Measurements from ENCODE around the gene ADARB2. TPM values are rescaled to one million over a fixed set of nuclear protein-coding genes. Genes with fewer than 3 reads are reported as not detected.

Gene ADARB2
- total and polyA plus RNA-seq, 4 donors = 0.55 to 0.70 (median 0.59) TPM; not detected in 1

DNA sequence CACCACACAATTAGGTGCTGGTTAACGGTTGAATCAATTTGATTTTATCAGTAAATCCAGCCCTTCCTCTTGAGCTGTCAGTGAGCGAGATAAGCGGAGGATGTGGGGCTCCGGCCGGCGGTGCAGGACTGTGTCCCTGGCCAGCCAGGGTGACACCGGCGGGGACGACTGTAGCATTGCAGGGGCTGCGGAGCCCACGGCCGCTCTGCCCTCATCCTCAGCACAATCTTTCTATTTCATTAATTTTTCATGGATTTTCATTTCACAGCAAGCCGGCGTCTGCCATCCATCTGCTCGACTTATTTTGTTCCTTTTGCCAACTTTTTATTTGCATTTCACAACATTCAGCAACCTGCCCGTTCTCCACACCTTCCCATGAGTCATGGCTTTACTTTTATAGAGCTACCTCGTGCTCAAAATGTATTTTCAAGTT lies 4.7 kb downstream of the ADARB2 start:
- H3K4me3 ChIP-seq (ENCODE audit: low read depth in 1 of 3, low read length in 3 of 3) = no peak overlapping the region
- H3K9ac ChIP-seq (ENCODE audit: low read depth in 1 of 2, low read length in 2 of 2) = no peak overlapping the region
- peaks cover 0 to 9% (median 2%) of the 10 kb centered on the region in 4 donors for H3K4me1 ChIP-seq (ENCODE audit: control insufficient read depth in 4 of 4, insufficient read depth in 4 of 4, low read length in 3 of 4)
- H3K27ac ChIP-seq (ENCODE audit: low read depth in 1 of 2, low read length in 2 of 2) = no peak overlapping the region
- TF ChIP-seq RXRA (IDR thresholded peaks at IDR 0.05) (peak in 1 of 2 donors; percentile 14), HNF4A (conservative IDR thresholded peaks at IDR 0.05) (no peak), JUND (IDR thresholded peaks at IDR 0.05) (peak; percentile 55 to 76), TAF1 (conservative IDR thresholded peaks at IDR 0.05) (no peak), FOXA1 (IDR thresholded peaks at IDR 0.05) (no peak), YY1 (IDR thresholded peaks at IDR 0.05) (no peak)
- TF ChIP-seq, protein P1, sequence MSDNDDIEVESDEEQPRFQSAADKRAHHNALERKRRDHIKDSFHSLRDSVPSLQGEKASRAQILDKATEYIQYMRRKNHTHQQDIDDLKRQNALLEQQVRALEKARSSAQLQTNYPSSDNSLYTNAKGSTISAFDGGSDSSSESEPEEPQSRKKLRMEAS (IDR thresholded peaks at IDR 0.05) = peak; percentile 68
- DNase-seq (ENCODE audit: low spot score) = no peak
- no peaks in the 10 kb centered on the region for H3K36me3 ChIP-seq (ENCODE audit: control insufficient read depth in 4 of 4, insufficient read depth in 3 of 4, low read depth in 1 of 4, low read length in 3 of 4)
- no peaks in the 10 kb centered on the region for H3K9me3 ChIP-seq (ENCODE audit: control insufficient read depth in 4 of 4, low read length in 3 of 4)
- 22% methylated on average over 17 of the region's 17 CpGs for WGBS
- H3K27me3 ChIP-seq (ENCODE audit: control insufficient read depth in 4 of 4, insufficient read depth in 4 of 4, low read length in 3 of 4) = peaks cover 0 to 5% (median 0%) of the 10 kb centered on the region in 4 donors

DNA sequence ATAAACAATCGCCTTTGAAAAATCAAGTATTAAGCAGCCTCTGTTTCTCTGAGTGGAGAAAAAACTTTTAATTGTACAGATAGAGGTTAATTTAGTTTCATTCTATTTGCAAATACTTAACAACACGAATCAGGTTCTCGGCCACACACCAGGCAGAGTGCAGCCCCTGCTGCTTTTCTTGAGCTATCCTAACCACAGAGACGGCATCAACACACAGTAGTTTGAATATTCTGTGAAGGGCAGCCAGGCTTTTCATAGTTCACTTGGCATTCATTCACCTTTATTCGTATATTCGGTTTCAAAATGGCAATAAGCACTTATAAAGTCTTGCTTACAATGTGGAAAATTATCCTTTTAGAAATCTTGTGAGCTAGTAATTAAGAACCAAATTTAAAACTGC lies 5.7 kb downstream of the ADARB2 start:
- no peak for DNase-seq (ENCODE audit: low spot score)
- Histone ChIP-seq H3K9ac (ENCODE audit: low read depth in 1 of 2, low read length in 2 of 2) (no peak overlapping the region), H3K27me3 (ENCODE audit: control insufficient read depth in 4 of 4, insufficient read depth in 4 of 4, low read length in 3 of 4) (peaks cover 0 to 5% (median 1%) of the 10 kb centered on the region in 4 donors), H3K4me1 (ENCODE audit: control insufficient read depth in 4 of 4, insufficient read depth in 4 of 4, low read length in 3 of 4) (peaks cover 0 to 7% (median 0%) of the 10 kb centered on the region in 4 donors), H3K4me3 (ENCODE audit: low read depth in 1 of 3, low read length in 3 of 3) (no peak overlapping the region), H3K36me3 (ENCODE audit: control insufficient read depth in 4 of 4, insufficient read depth in 3 of 4, low read depth in 1 of 4, low read length in 3 of 4) (no peaks in the 10 kb centered on the region), H3K27ac (ENCODE audit: low read depth in 1 of 2, low read length in 2 of 2) (no peak overlapping the region), H3K9me3 (ENCODE audit: control insufficient read depth in 4 of 4, low read length in 3 of 4) (no peaks in the 10 kb centered on the region)
- 65% methylated on average over 6 of the region's 6 CpGs for WGBS
- TF ChIP-seq FOXA2 (IDR thresholded peaks at IDR 0.05) (no peak), TAF1 (conservative IDR thresholded peaks at IDR 0.05) (no peak), FOXA1 (IDR thresholded peaks at IDR 0.05) (no peak), NR2F2 (IDR thresholded peaks at IDR 0.05) (no peak), SP1 (IDR thresholded peaks at IDR 0.05) (no peak), RAD21 (IDR thresholded peaks at IDR 0.05) (no peak)
- TF ChIP-seq, protein P1 (IDR thresholded peaks at IDR 0.05) = no peak
- TF ChIP-seq, protein P2, sequence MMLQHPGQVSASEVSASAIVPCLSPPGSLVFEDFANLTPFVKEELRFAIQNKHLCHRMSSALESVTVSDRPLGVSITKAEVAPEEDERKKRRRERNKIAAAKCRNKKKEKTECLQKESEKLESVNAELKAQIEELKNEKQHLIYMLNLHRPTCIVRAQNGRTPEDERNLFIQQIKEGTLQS (IDR thresholded peaks at IDR 0.05) = no peak
- TF ChIP-seq, protein P3, sequence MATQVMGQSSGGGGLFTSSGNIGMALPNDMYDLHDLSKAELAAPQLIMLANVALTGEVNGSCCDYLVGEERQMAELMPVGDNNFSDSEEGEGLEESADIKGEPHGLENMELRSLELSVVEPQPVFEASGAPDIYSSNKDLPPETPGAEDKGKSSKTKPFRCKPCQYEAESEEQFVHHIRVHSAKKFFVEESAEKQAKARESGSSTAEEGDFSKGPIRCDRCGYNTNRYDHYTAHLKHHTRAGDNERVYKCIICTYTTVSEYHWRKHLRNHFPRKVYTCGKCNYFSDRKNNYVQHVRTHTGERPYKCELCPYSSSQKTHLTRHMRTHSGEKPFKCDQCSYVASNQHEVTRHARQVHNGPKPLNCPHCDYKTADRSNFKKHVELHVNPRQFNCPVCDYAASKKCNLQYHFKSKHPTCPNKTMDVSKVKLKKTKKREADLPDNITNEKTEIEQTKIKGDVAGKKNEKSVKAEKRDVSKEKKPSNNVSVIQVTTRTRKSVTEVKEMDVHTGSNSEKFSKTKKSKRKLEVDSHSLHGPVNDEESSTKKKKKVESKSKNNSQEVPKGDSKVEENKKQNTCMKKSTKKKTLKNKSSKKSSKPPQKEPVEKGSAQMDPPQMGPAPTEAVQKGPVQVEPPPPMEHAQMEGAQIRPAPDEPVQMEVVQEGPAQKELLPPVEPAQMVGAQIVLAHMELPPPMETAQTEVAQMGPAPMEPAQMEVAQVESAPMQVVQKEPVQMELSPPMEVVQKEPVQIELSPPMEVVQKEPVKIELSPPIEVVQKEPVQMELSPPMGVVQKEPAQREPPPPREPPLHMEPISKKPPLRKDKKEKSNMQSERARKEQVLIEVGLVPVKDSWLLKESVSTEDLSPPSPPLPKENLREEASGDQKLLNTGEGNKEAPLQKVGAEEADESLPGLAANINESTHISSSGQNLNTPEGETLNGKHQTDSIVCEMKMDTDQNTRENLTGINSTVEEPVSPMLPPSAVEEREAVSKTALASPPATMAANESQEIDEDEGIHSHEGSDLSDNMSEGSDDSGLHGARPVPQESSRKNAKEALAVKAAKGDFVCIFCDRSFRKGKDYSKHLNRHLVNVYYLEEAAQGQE (IDR thresholded peaks at IDR 0.05) = no peak

DNA sequence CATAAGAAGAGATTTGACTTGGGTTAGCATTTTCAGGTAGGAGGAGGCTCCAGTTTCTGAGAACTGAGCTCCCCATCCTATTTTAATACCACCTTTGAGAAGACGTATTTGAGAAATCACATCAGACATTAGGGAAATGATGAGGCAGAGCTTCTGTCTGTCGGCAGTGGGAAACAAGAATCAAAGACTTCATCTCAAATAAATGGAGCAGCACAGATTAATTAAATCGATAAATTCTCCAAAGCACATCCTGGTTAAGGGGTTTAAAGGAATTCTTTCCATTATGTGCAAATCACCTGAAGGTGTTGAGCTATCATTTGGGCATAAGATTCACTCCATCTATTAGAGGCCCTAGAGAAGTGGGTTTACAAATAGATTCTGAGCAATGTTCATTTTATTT lies 7.6 kb downstream of the ADARB2 start:
- Histone ChIP-seq H3K27ac (ENCODE audit: low read depth in 1 of 2, low read length in 2 of 2) (no peak overlapping the region), H3K9ac (ENCODE audit: low read depth in 1 of 2, low read length in 2 of 2) (no peak overlapping the region), H3K36me3 (ENCODE audit: control insufficient read depth in 4 of 4, insufficient read depth in 3 of 4, low read depth in 1 of 4, low read length in 3 of 4) (no peaks in the 10 kb centered on the region), H3K9me3 (ENCODE audit: control insufficient read depth in 4 of 4, low read length in 3 of 4) (no peaks in the 10 kb centered on the region), H3K4me1 (ENCODE audit: control insufficient read depth in 4 of 4, insufficient read depth in 4 of 4, low read length in 3 of 4) (peaks cover 0 to 5% (median 0%) of the 10 kb centered on the region in 4 donors), H3K4me3 (ENCODE audit: low read depth in 1 of 3, low read length in 3 of 3) (no peak overlapping the region), H3K27me3 (ENCODE audit: control insufficient read depth in 4 of 4, insufficient read depth in 4 of 4, low read length in 3 of 4) (peaks cover 0 to 5% (median 0%) of the 10 kb centered on the region in 4 donors)
- WGBS = 75% methylated on average over 3 of the region's 3 CpGs
- no peak for DNase-seq (ENCODE audit: low spot score)
- TF ChIP-seq RAD21 (IDR thresholded peaks at IDR 0.05) = no peak
- TF ChIP-seq GABPA (IDR thresholded peaks at IDR 0.05 in 1 of 2, conservative IDR thresholded peaks at IDR 0.05 in 1 of 2) = no peak
- no peak for TF ChIP-seq HNF4A (conservative IDR thresholded peaks at IDR 0.05)
- TF ChIP-seq EGR1 (IDR thresholded peaks at IDR 0.05; ENCODE audit: low read depth in 2 of 2) = no peak
- no peak for TF ChIP-seq SP1 (IDR thresholded peaks at IDR 0.05)
- TF ChIP-seq, protein P4, sequence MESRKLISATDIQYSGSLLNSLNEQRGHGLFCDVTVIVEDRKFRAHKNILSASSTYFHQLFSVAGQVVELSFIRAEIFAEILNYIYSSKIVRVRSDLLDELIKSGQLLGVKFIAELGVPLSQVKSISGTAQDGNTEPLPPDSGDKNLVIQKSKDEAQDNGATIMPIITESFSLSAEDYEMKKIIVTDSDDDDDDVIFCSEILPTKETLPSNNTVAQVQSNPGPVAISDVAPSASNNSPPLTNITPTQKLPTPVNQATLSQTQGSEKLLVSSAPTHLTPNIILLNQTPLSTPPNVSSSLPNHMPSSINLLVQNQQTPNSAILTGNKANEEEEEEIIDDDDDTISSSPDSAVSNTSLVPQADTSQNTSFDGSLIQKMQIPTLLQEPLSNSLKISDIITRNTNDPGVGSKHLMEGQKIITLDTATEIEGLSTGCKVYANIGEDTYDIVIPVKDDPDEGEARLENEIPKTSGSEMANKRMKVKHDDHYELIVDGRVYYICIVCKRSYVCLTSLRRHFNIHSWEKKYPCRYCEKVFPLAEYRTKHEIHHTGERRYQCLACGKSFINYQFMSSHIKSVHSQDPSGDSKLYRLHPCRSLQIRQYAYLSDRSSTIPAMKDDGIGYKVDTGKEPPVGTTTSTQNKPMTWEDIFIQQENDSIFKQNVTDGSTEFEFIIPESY (IDR thresholded peaks at IDR 0.05) = no peak
- TF ChIP-seq, protein P5, sequence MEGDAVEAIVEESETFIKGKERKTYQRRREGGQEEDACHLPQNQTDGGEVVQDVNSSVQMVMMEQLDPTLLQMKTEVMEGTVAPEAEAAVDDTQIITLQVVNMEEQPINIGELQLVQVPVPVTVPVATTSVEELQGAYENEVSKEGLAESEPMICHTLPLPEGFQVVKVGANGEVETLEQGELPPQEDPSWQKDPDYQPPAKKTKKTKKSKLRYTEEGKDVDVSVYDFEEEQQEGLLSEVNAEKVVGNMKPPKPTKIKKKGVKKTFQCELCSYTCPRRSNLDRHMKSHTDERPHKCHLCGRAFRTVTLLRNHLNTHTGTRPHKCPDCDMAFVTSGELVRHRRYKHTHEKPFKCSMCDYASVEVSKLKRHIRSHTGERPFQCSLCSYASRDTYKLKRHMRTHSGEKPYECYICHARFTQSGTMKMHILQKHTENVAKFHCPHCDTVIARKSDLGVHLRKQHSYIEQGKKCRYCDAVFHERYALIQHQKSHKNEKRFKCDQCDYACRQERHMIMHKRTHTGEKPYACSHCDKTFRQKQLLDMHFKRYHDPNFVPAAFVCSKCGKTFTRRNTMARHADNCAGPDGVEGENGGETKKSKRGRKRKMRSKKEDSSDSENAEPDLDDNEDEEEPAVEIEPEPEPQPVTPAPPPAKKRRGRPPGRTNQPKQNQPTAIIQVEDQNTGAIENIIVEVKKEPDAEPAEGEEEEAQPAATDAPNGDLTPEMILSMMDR (IDR thresholded peaks at IDR 0.05; ENCODE audit: low read depth, low read length, missing input control) = no peak
- no peak for TF ChIP-seq NR2F2 (IDR thresholded peaks at IDR 0.05)
- no peak for TF ChIP-seq TAF1 (conservative IDR thresholded peaks at IDR 0.05)
- TF ChIP-seq YY1 (IDR thresholded peaks at IDR 0.05) = no peak
